Right lobe of liver (tissue), 4 donors: Measurements from ENCODE around the gene SCRN2.

Experiments
- POLR2A ChIP-seq: fragments of 450-650 bp; IDR thresholded peaks from one replicate; pipeline ENCODE4 v1.6.1; 2017; ENCODE audit warnings: antibody characterized with exemption, mild to moderate bottlenecking
- TF ChIP-seq, protein P1 (sequence below), 4 donors: fragments of 200-600 bp in 3 of 4; fragments of 450-650 bp in 1 of 4; IDR thresholded peaks; one replicate each; pipeline versions ENCODE4 v1.5.1 to v1.8.0; 2016 to 2022; ENCODE audit warnings: antibody characterized with exemption in 4 of 4, mild to moderate bottlenecking in 2 of 4
- donor health status: DM: no; HTN: no; CAD: no.
- donor health status: DM: no; HTN: no; CAD: no.
- donor health status: DM: no; HTN: yes; CAD: no.

DNA sequence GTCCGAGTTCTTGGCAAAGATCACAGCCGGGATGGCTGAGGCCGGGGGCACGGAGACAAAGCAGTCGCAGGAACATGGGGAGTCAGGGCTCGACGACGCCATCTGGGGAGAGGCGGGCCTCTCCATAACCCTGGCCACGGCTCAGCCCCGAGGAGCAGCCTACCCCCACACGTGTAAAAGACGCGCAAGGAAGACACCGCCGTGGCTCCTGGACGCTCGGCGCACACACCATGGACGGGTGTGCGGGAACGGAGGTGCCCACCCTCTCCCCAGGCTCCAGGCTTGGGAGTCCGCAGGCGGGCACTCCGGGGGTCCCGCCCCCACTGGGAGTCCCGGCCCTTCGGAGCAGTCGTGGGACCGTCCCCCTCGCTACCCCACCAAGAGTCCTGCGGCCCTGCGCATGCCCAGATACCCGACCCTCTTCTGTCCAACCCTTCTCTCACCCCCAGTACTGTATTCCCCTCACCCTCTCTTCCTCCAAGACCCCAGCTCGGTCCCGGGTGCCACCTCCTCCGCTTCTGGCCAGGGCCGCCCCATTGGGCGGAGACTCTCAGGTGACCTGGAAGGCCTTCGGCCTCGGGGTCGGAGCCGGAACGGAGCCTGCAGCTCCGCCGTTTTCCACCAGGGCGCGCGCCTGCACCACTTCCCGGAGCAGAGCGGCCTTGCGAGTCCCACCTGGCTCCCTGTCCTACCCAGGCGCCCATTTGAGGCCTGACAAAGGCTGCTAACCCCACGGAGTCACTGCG lies at the start of gene SCRN2:
- TF ChIP-seq, protein P1, sequence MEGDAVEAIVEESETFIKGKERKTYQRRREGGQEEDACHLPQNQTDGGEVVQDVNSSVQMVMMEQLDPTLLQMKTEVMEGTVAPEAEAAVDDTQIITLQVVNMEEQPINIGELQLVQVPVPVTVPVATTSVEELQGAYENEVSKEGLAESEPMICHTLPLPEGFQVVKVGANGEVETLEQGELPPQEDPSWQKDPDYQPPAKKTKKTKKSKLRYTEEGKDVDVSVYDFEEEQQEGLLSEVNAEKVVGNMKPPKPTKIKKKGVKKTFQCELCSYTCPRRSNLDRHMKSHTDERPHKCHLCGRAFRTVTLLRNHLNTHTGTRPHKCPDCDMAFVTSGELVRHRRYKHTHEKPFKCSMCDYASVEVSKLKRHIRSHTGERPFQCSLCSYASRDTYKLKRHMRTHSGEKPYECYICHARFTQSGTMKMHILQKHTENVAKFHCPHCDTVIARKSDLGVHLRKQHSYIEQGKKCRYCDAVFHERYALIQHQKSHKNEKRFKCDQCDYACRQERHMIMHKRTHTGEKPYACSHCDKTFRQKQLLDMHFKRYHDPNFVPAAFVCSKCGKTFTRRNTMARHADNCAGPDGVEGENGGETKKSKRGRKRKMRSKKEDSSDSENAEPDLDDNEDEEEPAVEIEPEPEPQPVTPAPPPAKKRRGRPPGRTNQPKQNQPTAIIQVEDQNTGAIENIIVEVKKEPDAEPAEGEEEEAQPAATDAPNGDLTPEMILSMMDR (IDR thresholded peaks at IDR 0.05), result peak; percentile 92 to 97 (median 94)
- TF ChIP-seq POLR2A, result no peak
